Stimulated activated CD4-positive, alpha-beta T cell treated with anti-CD3 and anti-CD28 coated beads, Interleukin-2, amount 100 ng/mL, for 24 hours (primary cell): ENCODE data around the gene UCHL3.
A peak's percentile ranks its signal among the peaks of the same experiment; 100 is the strongest.

Experiments used
- DNase-seq, 2 donors: peaks; one replicate each; pipeline ENCODE4 v3.0.0-alpha.2; 2020

The UCHL3 gene

GRCh38 chr13:75550159-75550567, 572 bp downstream of the UCHL3 start:
- DNase-seq, result peak in 1 of 2 donors; percentile 45

GRCh38 chr13:75554464-75554863, 4.9 kb downstream of the UCHL3 start:
- no peak for DNase-seq

- DNase-seq, result no peak
These were observed 5.4 kb downstream of the UCHL3 start for GRCh38 chr13:75554981-75555380.

- DNase-seq, result no peak
These were observed 6.2 kb downstream of the UCHL3 start for GRCh38 chr13:75555836-75556235.

- DNase-seq, result no peak
These were observed 7.4 kb downstream of the UCHL3 start for GRCh38 chr13:75556961-75557360.

GRCh38 chr13:75558145-75558840, 8.7 kb downstream of the UCHL3 start:
- no peak for DNase-seq

GRCh38 chr13:75566658-75567057, 17.1 kb downstream of the UCHL3 start:
- DNase-seq, result no peak

- no peak for DNase-seq
These were observed 20.0 kb downstream of the UCHL3 start for GRCh38 chr13:75569576-75569975.

GRCh38 chr13:75579529-75579928, 29.9 kb downstream of the UCHL3 start:
- DNase-seq, result no peak

GRCh38 chr13:75581874-75582640, 32.5 kb downstream of the UCHL3 start:
- DNase-seq, result no peak

GRCh38 chr13:75583091-75583490, 33.5 kb downstream of the UCHL3 start:
- DNase-seq, result no peak

- no peak for DNase-seq
These were observed 35.6 kb downstream of the UCHL3 start for GRCh38 chr13:75585153-75585552.

GRCh38 chr13:75587679-75588078, 38.1 kb downstream of the UCHL3 start:
- DNase-seq, result no peak

- DNase-seq, result no peak
These were observed 47.1 kb downstream of the UCHL3 start for GRCh38 chr13:75596657-75597182.

GRCh38 chr13:75600371-75600770, 50.8 kb downstream of the UCHL3 start:
- DNase-seq, result no peak

- DNase-seq, result no peak
These were observed 53.4 kb downstream of the UCHL3 start for GRCh38 chr13:75603038-75603437.

- no peak for DNase-seq
These were observed 57.9 kb downstream of the UCHL3 start for GRCh38 chr13:75607447-75607846.

- DNase-seq, result no peak
These were observed 60.9 kb downstream of the UCHL3 start for GRCh38 chr13:75610466-75610865.

GRCh38 chr13:75612354-75612753, 62.8 kb downstream of the UCHL3 start:
- no peak for DNase-seq

GRCh38 chr13:75617230-75617629, 67.6 kb downstream of the UCHL3 start:
- no peak for DNase-seq

GRCh38 chr13:75618308-75618707, 68.7 kb downstream of the UCHL3 start:
- DNase-seq, result no peak

GRCh38 chr13:75620020-75620419, 70.4 kb downstream of the UCHL3 start:
- DNase-seq, result no peak

- DNase-seq, result no peak
These were observed 71.6 kb downstream of the UCHL3 start for GRCh38 chr13:75621147-75621546.

GRCh38 chr13:75628801-75629200, 79.2 kb downstream of the UCHL3 start:
- no peak for DNase-seq
